Glutamatergic neuron (in vitro differentiated cells): ENCODE data around the gene OR52L1. TPM values are rescaled to one million over a fixed set of nuclear protein-coding genes. Genes with fewer than 3 reads are reported as not detected.

ENCODE experiments used
- DNase-seq: peaks from one replicate; pipeline ENCODE4 v3.0.0; 2022
- H3K27ac Mint-ChIP-seq: one replicate; pipeline ENCODE4 v1.8.0; 2020; ENCODE audit warnings: mild to moderate bottlenecking, mixed read lengths, inconsistent platforms; ENCODE audit not compliant: unreplicated experiment
- H3K27me3 Mint-ChIP-seq: one replicate; pipeline ENCODE4 v1.8.0; 2020; ENCODE audit warnings: mild to moderate bottlenecking, moderate library complexity, mixed read lengths, inconsistent platforms; ENCODE audit not compliant: unreplicated experiment
- H3K36me3 Mint-ChIP-seq: one replicate; pipeline ENCODE4 v1.8.0; 2020; ENCODE audit warnings: mild to moderate bottlenecking, mixed read lengths, inconsistent platforms; ENCODE audit not compliant: unreplicated experiment
- H3K4me1 Mint-ChIP-seq: one replicate; pipeline ENCODE4 v1.8.0; 2020; ENCODE audit warnings: mild to moderate bottlenecking, low read depth, mixed read lengths, inconsistent platforms; ENCODE audit not compliant: unreplicated experiment
- H3K4me3 Mint-ChIP-seq: one replicate; pipeline ENCODE4 v1.8.0; 2020; ENCODE audit warnings: mild to moderate bottlenecking, mixed read lengths, inconsistent platforms; ENCODE audit not compliant: unreplicated experiment
- H3K9me3 Mint-ChIP-seq: one replicate; pipeline ENCODE4 v1.8.0; 2020; ENCODE audit warnings: mild to moderate bottlenecking, moderate library complexity, mixed read lengths, inconsistent platforms; ENCODE audit not compliant: unreplicated experiment
- long read RNA-seq: library from polyadenylated mRNA; unstranded; transcript quantifications from one replicate; pipeline ENCODE4 v2.0.0, GENCODE V29; 2020; ENCODE audit not compliant: unreplicated experiment
- total RNA-seq: library from RNA; stranded (reverse); fragmentation: NEBNext Ultra II Directional; extraction: Animal tissue kit (Norgen Biotek cat#: 25700); gene quantifications from one replicate; pipeline ENCODE4 v1.2.1, GENCODE V29; 2021; ENCODE audit not compliant: unreplicated experiment
- TF ChIP-seq, protein P1 (sequence below): fragments of 200-600 bp; sonication (generic); IDR thresholded peaks from one replicate; pipeline ENCODE4 v1.5.0; 2021; ENCODE audit not compliant: partially characterized antibody, unreplicated experiment

OR52L1 gene
- not detected for total RNA-seq
- long read RNA-seq = 0 reads

GRCh38 chr11:5986885-5987284, at the start of gene OR52L1:
Gene OR52L1, minus strand, starts transcription at chr11:5986985. Its CDS starts 55 bp downstream, at chr11:5986930.
- no peaks in the 10 kb centered on the region for H3K9me3 Mint-ChIP-seq
- DNase-seq = no peak
- peaks cover 9% of the 10 kb centered on the region for H3K36me3 Mint-ChIP-seq
- H3K4me1 Mint-ChIP-seq = no peaks in the 10 kb centered on the region
- H3K27me3 Mint-ChIP-seq = peaks cover 2% of the 10 kb centered on the region
- H3K27ac Mint-ChIP-seq = no peak within 1 kb of the TSS
- TF ChIP-seq, protein P1, sequence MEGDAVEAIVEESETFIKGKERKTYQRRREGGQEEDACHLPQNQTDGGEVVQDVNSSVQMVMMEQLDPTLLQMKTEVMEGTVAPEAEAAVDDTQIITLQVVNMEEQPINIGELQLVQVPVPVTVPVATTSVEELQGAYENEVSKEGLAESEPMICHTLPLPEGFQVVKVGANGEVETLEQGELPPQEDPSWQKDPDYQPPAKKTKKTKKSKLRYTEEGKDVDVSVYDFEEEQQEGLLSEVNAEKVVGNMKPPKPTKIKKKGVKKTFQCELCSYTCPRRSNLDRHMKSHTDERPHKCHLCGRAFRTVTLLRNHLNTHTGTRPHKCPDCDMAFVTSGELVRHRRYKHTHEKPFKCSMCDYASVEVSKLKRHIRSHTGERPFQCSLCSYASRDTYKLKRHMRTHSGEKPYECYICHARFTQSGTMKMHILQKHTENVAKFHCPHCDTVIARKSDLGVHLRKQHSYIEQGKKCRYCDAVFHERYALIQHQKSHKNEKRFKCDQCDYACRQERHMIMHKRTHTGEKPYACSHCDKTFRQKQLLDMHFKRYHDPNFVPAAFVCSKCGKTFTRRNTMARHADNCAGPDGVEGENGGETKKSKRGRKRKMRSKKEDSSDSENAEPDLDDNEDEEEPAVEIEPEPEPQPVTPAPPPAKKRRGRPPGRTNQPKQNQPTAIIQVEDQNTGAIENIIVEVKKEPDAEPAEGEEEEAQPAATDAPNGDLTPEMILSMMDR = no peak
- no peak within 1 kb of the TSS for H3K4me3 Mint-ChIP-seq

- H3K36me3 Mint-ChIP-seq = no peaks in the 10 kb centered on the region
- DNase-seq = no peak
- no peak within 1 kb of the TSS for H3K27ac Mint-ChIP-seq
- no peak within 1 kb of the TSS for H3K4me3 Mint-ChIP-seq
- peaks cover 2% of the 10 kb centered on the region for H3K27me3 Mint-ChIP-seq
- no peaks in the 10 kb centered on the region for H3K4me1 Mint-ChIP-seq
- no peaks in the 10 kb centered on the region for H3K9me3 Mint-ChIP-seq
- TF ChIP-seq, protein P1 = no peak
Measured at GRCh38 chr11:6030708-6031405, 44.1 kb upstream of the OR52L1 start, which contains the start of gene OR56A1. Gene OR56A1, minus strand, starts transcription at chr11:6030758. Its CDS starts 3,066 bp downstream, at chr11:6027692.

- H3K9me3 Mint-ChIP-seq = no peaks in the 10 kb centered on the region
- peaks cover 5% of the 10 kb centered on the region for H3K27me3 Mint-ChIP-seq
- H3K4me3 Mint-ChIP-seq = no peak overlapping the region
- DNase-seq = no peak
- TF ChIP-seq, protein P1 = no peak
- H3K27ac Mint-ChIP-seq = no peak overlapping the region
- H3K4me1 Mint-ChIP-seq = no peaks in the 10 kb centered on the region
- no peaks in the 10 kb centered on the region for H3K36me3 Mint-ChIP-seq
Measured at GRCh38 chr11:6027501-6027900, 40.7 kb upstream of the OR52L1 start.

DNA sequence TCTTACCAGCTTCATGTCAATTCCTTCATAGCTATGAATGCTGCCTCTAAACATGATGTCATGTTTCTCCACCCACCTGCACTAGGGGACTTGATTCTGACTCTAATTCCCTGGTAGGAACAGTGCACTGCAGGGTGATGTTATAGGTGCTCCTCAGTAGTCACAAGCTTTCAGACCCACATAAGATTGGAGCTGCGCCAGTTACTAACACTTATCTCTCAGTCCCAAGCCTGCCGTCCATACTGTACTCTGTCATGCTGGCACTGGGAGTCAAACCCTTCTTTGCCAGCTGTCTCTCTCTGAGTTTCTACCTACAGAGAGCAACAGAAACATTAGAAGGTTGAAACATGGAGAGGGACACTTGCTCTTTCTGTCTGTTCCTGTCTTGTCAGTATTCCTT, 38.3 kb upstream of the OR52L1 start:
- Mint-ChIP-seq H3K4me1 (no peaks in the 10 kb centered on the region), H3K27me3 (peaks cover 5% of the 10 kb centered on the region), H3K4me3 (no peak overlapping the region), H3K36me3 (no peaks in the 10 kb centered on the region), H3K27ac (no peak overlapping the region), H3K9me3 (no peaks in the 10 kb centered on the region)
- no peak for DNase-seq
- TF ChIP-seq, protein P1 = no peak

GRCh38 chr11:6022956-6023355, 36.2 kb upstream of the OR52L1 start:
- TF ChIP-seq, protein P1 = no peak
- Mint-ChIP-seq H3K36me3 (no peaks in the 10 kb centered on the region), H3K27me3 (peaks cover 5% of the 10 kb centered on the region), H3K4me3 (no peak overlapping the region), H3K4me1 (no peaks in the 10 kb centered on the region), H3K9me3 (peaks cover 1% of the 10 kb centered on the region), H3K27ac (no peak overlapping the region)
- no peak for DNase-seq
